Effector memory CD8-positive, alpha-beta T cell (primary cell): ENCODE data around the gene COL8A1.
"Not testable (repeated sequence)": the region's sequence is repeated elsewhere in the genome, so short reads cannot be mapped to it uniquely, and the experiment has no call there.

Experiments
- ATAC-seq: fragments of 150-1000 bp; cut with Tn5 transposase; replicated peaks from 2 replicates; pipeline ENCODE4 v1.10.0; 2021; ENCODE audit warnings: mild to moderate bottlenecking, moderate library complexity
- DNase-seq, 3 experiments: peaks; one replicate each; pipeline ENCODE4 v3.0.0; 2021
- H3K27ac Mint-ChIP-seq, 2 donors: one replicate each; pipeline ENCODE4 v1.8.0; 2022; ENCODE audit warnings: mild to moderate bottlenecking in 2 of 2, mixed read lengths in 2 of 2, moderate library complexity in 2 of 2
- H3K27me3 Mint-ChIP-seq, 2 donors: one replicate each; pipeline ENCODE4 v1.8.0; 2022; ENCODE audit warnings: mixed read lengths in 2 of 2
- H3K36me3 Mint-ChIP-seq: one replicate; pipeline ENCODE4 v1.8.0; 2022; ENCODE audit warnings: mild to moderate bottlenecking, moderate library complexity, mixed read lengths; ENCODE audit not compliant: insufficient read depth
- H3K4me1 Mint-ChIP-seq, 2 donors: one replicate each; pipeline ENCODE4 v1.8.0; 2022; ENCODE audit warnings: low read depth in 2 of 2, mixed read lengths in 2 of 2
- H3K4me3 Mint-ChIP-seq, 2 donors: one replicate each; pipeline ENCODE4 v1.8.0; 2022; ENCODE audit warnings: mild to moderate bottlenecking in 2 of 2, mixed read lengths in 2 of 2, moderate library complexity in 2 of 2
- H3K9me3 Mint-ChIP-seq, 2 donors: one replicate each; pipeline ENCODE4 v1.8.0; 2022; ENCODE audit warnings: mixed read lengths in 2 of 2

COL8A1 gene

DNA sequence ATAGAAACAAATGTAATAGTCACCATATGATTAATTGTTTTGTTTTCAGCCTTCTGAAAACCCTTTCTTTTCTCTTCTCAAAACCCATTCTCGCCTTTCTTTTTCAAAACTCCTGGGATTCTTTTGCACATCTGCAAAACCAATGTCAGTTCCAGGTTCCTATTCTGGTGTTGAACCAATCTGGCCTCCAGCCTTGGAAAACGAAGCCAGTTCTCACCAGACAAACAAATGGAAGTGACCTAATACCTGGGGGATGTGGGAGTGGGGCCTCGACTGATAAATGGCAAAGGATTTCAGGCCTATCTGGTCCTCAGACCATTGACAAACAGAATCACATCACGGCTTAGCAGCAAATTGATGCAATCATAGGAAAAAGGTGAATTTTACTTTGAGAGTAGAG lies 73.0 kb downstream of the COL8A1 start:
- Mint-ChIP-seq H3K4me1 (no peaks in the 10 kb centered on the region), H3K36me3 (no peaks in the 10 kb centered on the region), H3K9me3 (no peaks in the 10 kb centered on the region), H3K27me3 (no peaks in the 10 kb centered on the region), H3K4me3 (no peak overlapping the region), H3K27ac (no peak overlapping the region)
- no peak for ATAC-seq
- DNase-seq: no peak

- H3K36me3 Mint-ChIP-seq: no peaks in the 10 kb centered on the region
- no peak overlapping the region for H3K27ac Mint-ChIP-seq
- no peaks in the 10 kb centered on the region for H3K9me3 Mint-ChIP-seq
- DNase-seq (no peak), ATAC-seq (no peak)
- no peak overlapping the region for H3K4me3 Mint-ChIP-seq
- H3K27me3 Mint-ChIP-seq: no peaks in the 10 kb centered on the region
- H3K4me1 Mint-ChIP-seq: no peaks in the 10 kb centered on the region
Measured at GRCh38 chr3:99712291-99712954, 74.0 kb downstream of the COL8A1 start.

DNA sequence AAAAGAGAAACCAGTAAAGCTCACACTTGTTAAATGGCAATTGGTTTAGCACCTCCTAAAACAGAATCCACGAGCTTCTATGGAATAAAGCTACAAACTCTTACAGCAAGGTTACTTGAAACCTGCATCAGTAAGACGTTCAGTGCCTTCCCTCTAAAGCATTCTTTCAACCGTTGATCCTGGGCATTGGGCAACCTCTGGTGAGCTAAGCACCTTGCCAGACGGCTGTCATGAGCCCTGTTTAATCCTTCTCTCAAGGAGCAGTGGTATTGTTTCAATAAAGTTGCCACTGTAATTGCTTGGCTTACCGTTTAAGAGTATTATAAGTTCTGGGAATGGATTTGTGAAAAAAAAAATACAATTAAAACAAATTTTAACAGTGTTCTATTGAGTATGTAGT lies 75.0 kb downstream of the COL8A1 start:
- no peaks in the 10 kb centered on the region for H3K27me3 Mint-ChIP-seq
- no peak for DNase-seq
- no peak overlapping the region for H3K4me3 Mint-ChIP-seq
- no peak for ATAC-seq
- H3K4me1 Mint-ChIP-seq: no peaks in the 10 kb centered on the region
- no peak overlapping the region for H3K27ac Mint-ChIP-seq
- H3K36me3 Mint-ChIP-seq: no peaks in the 10 kb centered on the region
- no peaks in the 10 kb centered on the region for H3K9me3 Mint-ChIP-seq

GRCh38 chr3:99714146-99714545 lies 75.8 kb downstream of the COL8A1 start:
- H3K27ac Mint-ChIP-seq: no peak overlapping the region
- H3K27me3 Mint-ChIP-seq: no peaks in the 10 kb centered on the region
- no peaks in the 10 kb centered on the region for H3K9me3 Mint-ChIP-seq
- ATAC-seq (no peak), DNase-seq (no peak)
- H3K36me3 Mint-ChIP-seq: no peaks in the 10 kb centered on the region
- H3K4me3 Mint-ChIP-seq: no peak overlapping the region
- H3K4me1 Mint-ChIP-seq: no peaks in the 10 kb centered on the region

- no peaks in the 10 kb centered on the region for H3K4me1 Mint-ChIP-seq
- no peaks in the 10 kb centered on the region for H3K27me3 Mint-ChIP-seq
- DNase-seq (no peak), ATAC-seq (no peak)
- H3K9me3 Mint-ChIP-seq: no peaks in the 10 kb centered on the region
- no peaks in the 10 kb centered on the region for H3K36me3 Mint-ChIP-seq
- no peak overlapping the region for H3K4me3 Mint-ChIP-seq
- H3K27ac Mint-ChIP-seq: no peak overlapping the region
Measured at GRCh38 chr3:99714575-99714974, 76.2 kb downstream of the COL8A1 start.

GRCh38 chr3:99716463-99716995 lies 78.1 kb downstream of the COL8A1 start:
- no peaks in the 10 kb centered on the region for H3K9me3 Mint-ChIP-seq
- no peaks in the 10 kb centered on the region for H3K36me3 Mint-ChIP-seq
- no peaks in the 10 kb centered on the region for H3K4me1 Mint-ChIP-seq
- peaks cover 0 to 8% of the 10 kb centered on the region in 2 donors for H3K27me3 Mint-ChIP-seq
- H3K27ac Mint-ChIP-seq: no peak overlapping the region
- no peak overlapping the region for H3K4me3 Mint-ChIP-seq
- no peak for DNase-seq
- ATAC-seq: no peak

DNA sequence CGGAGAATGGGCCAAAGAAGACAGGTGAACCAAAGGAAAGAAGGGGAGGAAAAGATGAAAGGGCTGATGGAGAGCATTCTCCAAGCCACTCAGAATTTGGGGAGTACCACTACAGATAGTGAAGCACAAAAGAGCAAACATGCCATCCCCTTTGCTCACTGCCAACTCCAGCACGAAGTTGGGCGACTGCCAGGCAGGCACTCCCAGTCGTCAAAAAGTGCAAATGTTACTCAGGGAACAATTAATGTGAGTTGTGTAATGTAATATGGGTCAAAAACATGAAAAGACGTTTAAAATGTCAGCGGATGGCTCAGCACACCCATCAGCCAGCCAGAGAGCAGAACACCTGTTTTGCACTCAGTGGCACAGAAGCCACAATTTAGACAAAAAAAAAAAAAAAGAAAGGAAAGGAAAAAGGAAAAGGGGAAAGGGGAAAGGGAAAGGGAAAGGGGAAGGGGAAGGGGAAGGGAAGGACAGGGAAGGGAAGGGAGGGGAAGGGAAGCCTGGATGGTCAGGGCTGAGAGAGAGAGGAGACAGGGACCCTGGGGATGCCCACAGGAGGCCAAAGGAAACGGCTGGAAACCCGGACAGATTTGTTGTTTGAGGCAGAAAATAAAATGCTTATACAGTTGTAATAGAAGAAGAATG lies 82.7 kb downstream of the COL8A1 start:
- Mint-ChIP-seq H3K27me3 (peaks cover 0 to 8% of the 10 kb centered on the region in 2 donors), H3K27ac (no peak overlapping the region)

GRCh38 chr3:99721633-99722007 lies 83.2 kb downstream of the COL8A1 start:
- Mint-ChIP-seq H3K9me3 (no peaks in the 10 kb centered on the region), H3K27ac (no peak overlapping the region)
- no peak for DNase-seq

More for the DNA sequence above, 82.7 kb downstream of the COL8A1 start:
- H3K36me3 Mint-ChIP-seq: no peaks in the 10 kb centered on the region
- ATAC-seq (no peak), DNase-seq (no peak)
- H3K4me3 Mint-ChIP-seq: no peak overlapping the region
- no peaks in the 10 kb centered on the region for H3K9me3 Mint-ChIP-seq
- H3K4me1 Mint-ChIP-seq: no peaks in the 10 kb centered on the region

GRCh38 chr3:99724276-99724675 lies 85.9 kb downstream of the COL8A1 start:
- no peak overlapping the region for H3K4me3 Mint-ChIP-seq
- peaks cover 0 to 8% of the 10 kb centered on the region in 2 donors for H3K27me3 Mint-ChIP-seq
- H3K36me3 Mint-ChIP-seq: no peaks in the 10 kb centered on the region

More at GRCh38 chr3:99721633-99722007, 83.2 kb downstream of the COL8A1 start:
- Mint-ChIP-seq H3K27me3 (peaks cover 0 to 8% of the 10 kb centered on the region in 2 donors), H3K4me1 (no peaks in the 10 kb centered on the region), H3K36me3 (no peaks in the 10 kb centered on the region), H3K4me3 (no peak overlapping the region)
- no peak for ATAC-seq

GRCh38 chr3:99730870-99731269 lies 92.5 kb downstream of the COL8A1 start:
- Mint-ChIP-seq H3K4me3 (no peak overlapping the region), H3K27me3 (no peaks in the 10 kb centered on the region), H3K9me3 (no peaks in the 10 kb centered on the region), H3K27ac (no peak overlapping the region), H3K4me1 (no peaks in the 10 kb centered on the region), H3K36me3 (no peaks in the 10 kb centered on the region)
- DNase-seq: no peak
- ATAC-seq: no peak

More at GRCh38 chr3:99724276-99724675, 85.9 kb downstream of the COL8A1 start:
- Mint-ChIP-seq H3K27ac (no peak overlapping the region), H3K9me3 (no peaks in the 10 kb centered on the region), H3K4me1 (no peaks in the 10 kb centered on the region)
- ATAC-seq (no peak), DNase-seq (no peak)

GRCh38 chr3:99731499-99731898 lies 93.1 kb downstream of the COL8A1 start:
- no peaks in the 10 kb centered on the region for H3K9me3 Mint-ChIP-seq
- no peak for DNase-seq
- H3K36me3 Mint-ChIP-seq: no peaks in the 10 kb centered on the region
- no peak overlapping the region for H3K27ac Mint-ChIP-seq
- no peak overlapping the region for H3K4me3 Mint-ChIP-seq
- H3K4me1 Mint-ChIP-seq: no peaks in the 10 kb centered on the region
- H3K27me3 Mint-ChIP-seq: no peaks in the 10 kb centered on the region
- ATAC-seq: no peak

DNA sequence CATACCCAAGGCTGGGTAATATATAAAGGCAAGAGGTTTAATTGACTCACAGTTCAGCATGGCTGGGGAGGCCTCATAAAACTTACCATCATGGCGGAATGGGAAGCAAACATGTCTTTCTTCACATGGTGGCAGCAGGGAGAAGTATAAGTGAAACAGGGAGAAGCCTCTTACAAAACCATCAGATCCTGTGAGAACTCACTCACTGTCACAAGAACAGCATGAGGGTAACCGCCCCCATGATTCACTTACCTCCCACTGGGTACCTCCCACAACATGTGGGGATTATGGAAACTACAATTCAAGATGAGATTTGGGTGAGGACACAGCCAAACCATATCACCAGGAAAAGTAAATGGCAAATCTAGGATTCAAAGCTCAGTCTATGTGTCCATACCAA lies 102.0 kb downstream of the COL8A1 start:
- DNase-seq, H3K4me1 Mint-ChIP-seq, H3K36me3 Mint-ChIP-seq, H3K27ac Mint-ChIP-seq, H3K4me3 Mint-ChIP-seq, ATAC-seq, H3K9me3 Mint-ChIP-seq: not testable (repeated sequence)
- peaks cover 9 to 19% of the 10 kb centered on the region in 2 donors for H3K27me3 Mint-ChIP-seq

DNA sequence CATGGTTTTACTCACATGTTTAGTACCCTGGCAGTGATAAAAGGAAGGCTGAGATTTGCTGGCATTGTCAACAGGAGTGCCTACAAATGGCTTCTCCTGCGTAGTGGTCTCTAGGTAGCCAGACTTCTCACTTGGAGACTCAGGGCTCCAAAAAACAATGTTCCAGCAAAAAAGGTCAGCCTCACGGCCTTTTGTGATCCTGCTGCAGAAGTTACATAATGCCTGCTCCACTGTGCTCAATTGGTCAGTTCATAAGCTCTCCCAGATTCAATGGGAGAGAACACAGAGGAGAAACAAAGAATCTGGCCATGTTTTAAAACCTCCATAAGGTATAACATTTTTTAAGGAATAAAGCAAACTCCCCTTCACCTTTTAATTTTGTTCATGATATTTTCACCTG lies 103.2 kb downstream of the COL8A1 start:
- Mint-ChIP-seq H3K27me3 (peaks cover 9 to 19% of the 10 kb centered on the region in 2 donors), H3K36me3 (no peaks in the 10 kb centered on the region), H3K9me3 (no peaks in the 10 kb centered on the region), H3K4me1 (no peaks in the 10 kb centered on the region), H3K4me3 (no peak overlapping the region), H3K27ac (no peak overlapping the region)
- DNase-seq (no peak), ATAC-seq (no peak)

- H3K4me3 Mint-ChIP-seq: no peak overlapping the region
- no peaks in the 10 kb centered on the region for H3K36me3 Mint-ChIP-seq
- H3K27me3 Mint-ChIP-seq: peaks cover 5 to 7% of the 10 kb centered on the region in 2 donors
- DNase-seq (no peak), ATAC-seq (no peak)
- H3K4me1 Mint-ChIP-seq: no peaks in the 10 kb centered on the region
- H3K27ac Mint-ChIP-seq: no peak overlapping the region
- no peaks in the 10 kb centered on the region for H3K9me3 Mint-ChIP-seq
Measured at GRCh38 chr3:99747915-99748314, 109.5 kb downstream of the COL8A1 start.
